Posterior vena cava (tissue), 2 donors: ENCODE data around the gene NOS2. TPM values are rescaled to one million over a fixed set of nuclear protein-coding genes. Genes with fewer than 3 reads are reported as not detected.
"Not testable (repeated sequence)": the region's sequence is repeated elsewhere in the genome, so short reads cannot be mapped to it uniquely, and the experiment has no call there.

ENCODE experiments used
- DNase-seq: peaks from one replicate; pipeline ENCODE4 v3.0.0-alpha.2; 2020; ENCODE audit warnings: low spot score
- intact Hi-C, 2 donors: fragments of 100-400 bp; cut with DNase I; formaldehyde crosslinking; loops; one replicate each; pipeline versions ENCODE4 v1.14.1 to v1.14.2; 2022 to 2023
- total RNA-seq, 2 donors: library from RNA; stranded (reverse); fragmentation: NEBNext Ultra II Directional; extraction: Animal tissue kit (Norgen Biotek cat#: 25700); gene quantifications; one replicate each; pipeline ENCODE4 v1.2.1, GENCODE V29; 2021
- donor health status: DM: yes; HTN: yes; CAD: no.
- donor health status: DM: yes; HTN: yes; CAD: no.

Gene NOS2
- total RNA-seq, 2 donors from 2014 or later, result 0.33 to 0.51 TPM

DNA sequence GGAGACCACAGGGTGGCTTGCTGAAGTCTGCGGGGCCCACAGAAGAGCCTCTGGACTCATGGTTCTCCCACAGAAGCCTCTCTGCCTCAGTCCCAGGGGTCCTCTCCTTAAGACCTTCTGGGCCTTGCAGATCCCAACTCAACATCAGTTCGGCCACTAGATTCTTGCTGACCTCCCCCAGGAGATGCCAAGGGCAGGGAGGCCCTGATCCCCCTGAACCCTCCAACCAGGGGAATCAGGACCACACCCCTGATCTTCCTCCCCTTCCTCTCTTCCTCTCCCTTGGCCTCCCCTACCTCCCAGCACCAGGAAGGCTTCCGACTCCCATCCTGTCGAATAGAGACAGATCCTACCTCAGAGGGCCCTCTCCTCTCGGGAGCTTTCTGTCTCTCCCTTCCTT is 53.4 kb downstream of the NOS2 start:
- DNase-seq, result no peak
- intact Hi-C loops, result loop anchor here in 1 of 2 donors (10.0 kb wide), 1 partner anchor 262 kb away; no protein-coding TSS in a partner anchor

DNA sequence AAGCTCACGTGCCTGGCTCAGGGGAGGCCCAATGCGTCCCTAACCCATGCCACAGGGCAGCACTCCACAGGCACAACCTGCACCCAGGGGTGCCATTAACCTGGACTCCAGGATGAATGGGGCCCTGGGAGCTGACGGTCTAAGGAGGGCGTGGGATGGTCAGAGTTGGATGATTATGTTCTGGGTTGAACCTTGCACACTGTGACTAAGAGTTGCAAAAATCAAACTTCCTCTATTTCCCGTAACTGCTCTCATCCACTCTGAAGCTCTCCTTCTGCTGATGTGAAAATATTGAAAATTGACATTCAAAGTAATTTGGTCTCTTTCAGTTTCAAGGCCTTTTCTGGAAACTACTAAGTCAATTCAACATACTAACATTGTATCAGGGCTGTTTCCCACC is 54.0 kb downstream of the NOS2 start:
- intact Hi-C loops, result loop anchor here in 1 of 2 donors (10.0 kb wide), 1 partner anchor 262 kb away; no protein-coding TSS in a partner anchor
- DNase-seq, result not testable (repeated sequence)

DNA sequence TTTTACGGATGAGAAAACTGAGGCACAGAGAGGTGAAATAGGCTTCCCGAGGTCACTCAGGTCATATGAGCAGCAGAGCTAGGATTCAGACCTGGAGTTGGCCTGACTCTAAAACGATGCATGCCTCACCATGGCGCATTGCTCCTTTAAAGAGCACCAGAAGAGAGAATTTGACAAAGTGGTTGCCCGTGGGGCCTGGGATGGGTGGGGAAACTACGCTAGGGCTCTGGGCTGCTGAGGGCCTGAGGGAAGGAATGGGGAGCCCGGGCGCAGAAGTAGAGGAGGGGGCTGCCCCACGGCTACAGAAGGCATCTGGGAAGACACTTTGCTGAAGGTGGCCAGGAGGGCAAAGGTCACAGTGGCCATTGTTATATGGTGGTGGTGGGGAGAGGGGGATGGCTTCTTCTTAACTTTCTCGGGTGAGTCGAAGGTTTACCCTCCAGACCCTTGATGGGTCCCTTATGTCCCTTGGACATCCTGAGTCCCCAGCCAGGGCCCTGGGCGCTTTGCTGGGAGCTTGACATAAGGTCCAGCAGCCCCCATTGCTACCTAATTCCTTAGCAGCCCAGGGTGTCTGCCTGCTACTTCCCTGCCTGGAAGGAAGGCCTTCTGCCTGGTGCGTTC is 55.0 kb downstream of the NOS2 start:
- DNase-seq, result not testable (repeated sequence)

DNA sequence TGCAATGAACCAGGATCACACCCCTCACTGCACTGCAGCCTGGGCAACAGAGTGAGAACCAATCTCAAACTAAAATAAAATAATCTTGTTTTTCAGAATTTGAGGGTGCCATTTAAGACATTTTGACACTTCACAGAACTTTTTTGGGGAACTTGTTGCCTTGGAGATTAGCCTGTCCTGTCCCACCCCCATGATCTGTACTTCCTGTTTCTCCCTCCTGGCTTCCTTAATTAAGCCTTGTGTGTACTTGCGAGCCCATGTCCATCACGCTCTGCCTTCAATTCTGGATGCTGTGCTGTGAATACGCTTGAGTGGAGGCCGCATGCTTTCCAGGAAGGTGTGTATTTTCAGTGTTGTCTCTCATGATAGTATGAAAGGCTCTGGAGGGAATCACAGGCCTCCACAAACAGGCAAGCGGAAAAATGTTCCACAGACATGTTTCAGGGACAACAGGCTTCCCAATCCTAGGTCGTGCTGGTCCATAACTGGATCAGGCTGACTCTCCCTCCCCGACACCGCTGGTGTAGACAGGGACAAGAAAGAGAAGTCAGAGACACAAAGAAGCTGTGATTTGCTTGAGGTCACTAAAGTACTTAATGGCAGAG is 56.9 kb downstream of the NOS2 start:
- intact Hi-C loops, result loop anchor here in 1 of 2 donors (10.0 kb wide), 1 partner anchor 259 kb away; no protein-coding TSS in a partner anchor
- DNase-seq, result no peak

More for the DNA sequence above, 55.0 kb downstream of the NOS2 start:
- intact Hi-C loops, result loop anchor here in 1 of 2 donors (10.0 kb wide), 1 partner anchor 261 kb away; no protein-coding TSS in a partner anchor

DNA sequence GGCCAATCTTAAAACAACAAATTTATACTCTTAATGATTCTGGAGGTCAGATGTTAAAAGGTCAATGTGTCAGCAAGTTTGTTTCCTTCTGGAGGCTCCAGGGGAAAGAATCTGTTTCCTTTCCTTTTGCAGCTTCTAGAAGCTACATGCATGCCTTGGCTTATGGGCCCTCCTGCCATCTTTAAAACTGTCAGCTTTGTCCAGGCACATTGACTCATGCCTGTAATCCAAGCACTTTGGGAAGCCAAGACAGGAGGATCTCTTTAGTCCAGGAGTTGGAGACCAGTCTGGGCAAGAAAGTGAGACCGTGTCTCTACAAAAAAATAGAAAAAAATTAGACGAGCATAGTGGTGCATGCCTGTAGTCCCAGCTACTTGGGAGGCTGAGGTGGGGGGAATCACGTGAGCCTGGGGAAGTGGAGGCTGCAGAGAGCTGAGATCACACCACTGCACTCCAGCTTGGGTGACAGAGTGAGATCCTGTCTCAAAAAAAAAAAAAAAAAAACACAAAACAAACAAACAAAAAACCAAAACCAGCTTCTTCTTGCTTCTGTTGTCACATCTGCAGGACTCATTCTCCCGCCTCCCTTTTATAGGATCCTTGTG is 58.3 kb downstream of the NOS2 start:
- no peak for DNase-seq
- intact Hi-C loops, result loop anchor here in 1 of 2 donors (10.0 kb wide), 1 partner anchor 257 kb away; no protein-coding TSS in a partner anchor

DNA sequence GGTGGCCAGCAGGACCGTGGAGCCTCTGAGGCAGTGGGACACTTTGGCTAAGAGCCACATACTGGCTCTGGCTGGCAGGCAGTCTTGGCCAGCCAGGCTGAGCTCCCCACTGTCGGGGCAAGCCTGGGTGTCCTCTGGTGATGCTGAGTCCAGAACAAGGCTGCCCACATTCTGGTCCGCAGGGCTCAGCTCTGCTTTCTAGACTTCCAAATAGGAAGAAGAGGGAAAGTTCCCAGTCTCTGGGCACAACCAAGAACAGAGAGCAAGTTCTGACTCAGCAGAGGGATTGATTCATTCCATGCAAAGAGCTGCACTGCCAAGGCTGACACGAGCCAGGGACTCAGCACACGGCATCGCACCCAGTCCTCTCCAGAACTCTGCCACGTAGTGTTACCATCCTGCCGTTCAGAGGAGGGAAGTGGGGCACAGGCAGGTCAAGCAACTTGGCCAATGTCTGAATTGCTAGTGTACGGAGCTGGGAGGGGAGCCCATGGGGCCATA is 58.9 kb downstream of the NOS2 start:
- intact Hi-C loops, result loop anchor here in 1 of 2 donors (10.0 kb wide), 1 partner anchor 257 kb away; no protein-coding TSS in a partner anchor
- DNase-seq, result no peak

DNA sequence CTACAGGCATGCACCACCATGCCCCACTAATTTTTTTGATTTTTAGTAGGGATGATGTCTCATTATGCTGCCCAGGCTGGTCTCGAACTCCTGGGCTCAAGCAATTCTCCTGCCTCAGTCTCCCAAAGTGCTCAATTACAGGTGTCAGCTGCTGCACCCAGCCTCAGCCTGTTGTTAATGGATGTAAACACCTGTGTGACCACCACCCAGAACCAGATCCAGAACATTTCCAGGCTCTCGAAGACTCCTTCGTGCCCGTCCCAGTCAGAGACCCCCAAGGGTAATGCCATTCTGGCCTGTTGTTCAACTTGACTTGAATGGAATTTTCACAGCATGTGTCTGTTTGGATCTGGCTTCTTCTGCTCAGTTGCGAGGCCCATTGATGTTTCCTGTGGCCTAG is 59.8 kb downstream of the NOS2 start:
- intact Hi-C loops, result loop anchor here in 1 of 2 donors (10.0 kb wide), 1 partner anchor 256 kb away; no protein-coding TSS in a partner anchor
- DNase-seq, result not testable (repeated sequence)

DNA sequence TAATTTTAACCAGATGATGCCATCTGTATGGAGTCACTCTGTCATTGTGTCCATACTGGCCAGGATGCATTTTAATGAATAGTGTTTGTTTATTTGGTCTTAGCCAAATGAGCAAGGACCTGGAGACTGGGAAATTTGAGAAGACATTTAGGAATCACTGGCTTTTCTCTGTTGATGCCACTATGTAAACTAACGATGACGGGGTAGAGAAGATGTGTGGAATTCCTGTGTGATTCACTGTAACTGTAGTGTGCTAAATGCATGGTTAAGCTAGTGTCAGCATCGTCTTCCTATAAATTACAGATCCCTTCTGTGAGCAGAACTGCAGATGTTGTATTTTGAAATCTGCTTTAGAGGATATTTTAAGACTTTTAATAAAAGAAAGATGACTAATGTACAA is 66.6 kb downstream of the NOS2 start:
- intact Hi-C loops, result no loop called here
- no peak for DNase-seq

DNA sequence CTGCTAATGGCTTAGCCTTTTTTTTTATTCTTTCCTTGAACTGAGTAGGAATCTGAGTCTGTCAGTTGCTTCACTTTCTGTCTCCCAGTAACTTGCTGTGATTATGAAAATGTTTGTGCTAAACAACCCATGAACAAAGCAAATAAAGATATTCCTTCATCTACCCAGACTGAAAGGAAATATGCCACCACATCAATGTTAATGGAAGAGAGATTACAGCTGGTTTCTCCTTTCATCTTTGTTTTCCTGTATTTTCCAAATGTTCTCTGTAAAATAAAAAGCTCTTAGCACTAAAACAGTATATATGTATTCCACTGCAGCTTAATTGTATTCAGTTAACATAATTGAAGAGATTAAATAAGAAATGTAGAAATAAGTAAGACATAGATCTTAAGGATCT is 67.6 kb downstream of the NOS2 start:
- intact Hi-C loops, DNase-seq: not testable (repeated sequence)

DNA sequence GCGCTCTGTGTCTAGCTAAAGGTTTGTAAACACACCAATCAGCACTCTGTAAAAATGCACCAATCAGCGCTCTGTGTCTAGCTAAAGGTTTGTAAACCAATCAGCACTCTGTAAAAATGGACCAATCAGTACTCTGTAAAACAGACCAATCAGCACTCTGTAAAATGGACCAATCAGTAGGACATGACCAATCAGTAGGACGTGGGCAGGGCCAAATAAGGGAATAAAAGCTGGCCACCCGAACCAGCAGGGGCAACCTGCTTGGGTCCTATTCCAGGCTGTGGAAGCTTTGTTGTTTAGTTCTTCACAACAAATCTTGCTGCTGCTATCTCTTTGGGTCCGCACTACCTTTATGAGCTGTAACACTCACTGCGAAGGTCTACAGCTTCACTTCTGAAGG is 74.3 kb downstream of the NOS2 start:
- DNase-seq, intact Hi-C loops: not testable (repeated sequence)

DNA sequence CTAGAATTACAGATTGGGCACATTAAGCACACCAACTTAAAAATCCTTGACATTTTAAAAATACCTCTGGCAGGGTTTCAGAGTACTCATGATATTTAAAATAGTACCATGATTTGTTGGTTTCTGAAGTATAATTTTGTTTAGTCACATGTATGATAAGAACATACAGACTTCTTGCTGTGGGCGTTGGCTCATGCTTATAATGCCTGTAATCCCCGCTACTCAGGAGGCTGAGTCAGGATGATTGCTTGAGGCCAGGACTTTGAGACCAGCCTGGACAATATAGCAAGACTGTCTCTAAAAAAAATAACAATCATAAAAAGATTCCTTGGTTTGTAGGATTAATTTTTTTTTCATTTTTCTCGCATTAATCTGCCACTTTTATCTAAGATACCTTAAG is 78.5 kb downstream of the NOS2 start:
- intact Hi-C loops, result no loop called here
- no peak for DNase-seq

Other genes starting within 250 kb of the NOS2 start
- 10 to 100 TPM; 53.9 to 56.9 TPM for gene LGALS9, start 169.3 kb downstream of the NOS2 start, total RNA-seq
- 1 to 10 TPM; 6.0 to 7.8 TPM for gene LYRM9, start 92.8 kb upstream of the NOS2 start, total RNA-seq
- gene NLK, start 242.1 kb upstream of the NOS2 start, total RNA-seq, result 10 to 100 TPM; 13.1 to 13.6 TPM